GM21825 (cell line): Measurements from ENCODE around the gene SLC22A17.

Experiments
- ATAC-seq: cut with Tn5 transposase; IDR thresholded peaks from one replicate; pipeline ENCODE4 v1.9.1; 2021; ENCODE audit warnings: mild to moderate bottlenecking, moderate library complexity; ENCODE audit not compliant: unreplicated experiment

SLC22A17 gene

GRCh38 chr14:23316300-23316699 lies 36.4 kb downstream of the SLC22A17 start:
- no peak for ATAC-seq

- no peak for ATAC-seq
Observed at GRCh38 chr14:23310546-23310945, 42.1 kb downstream of the SLC22A17 start.

- no peak for ATAC-seq
Observed at GRCh38 chr14:23308721-23309445, 43.8 kb downstream of the SLC22A17 start.

GRCh38 chr14:23307687-23308644 lies 44.7 kb downstream of the SLC22A17 start:
- ATAC-seq, result no peak

GRCh38 chr14:23307146-23307530 lies 45.5 kb downstream of the SLC22A17 start:
- ATAC-seq, result no peak

GRCh38 chr14:23306412-23307145 lies 46.1 kb downstream of the SLC22A17 start, which contains the start of gene BCL2L2:
BCL2L2 (plus strand) TSS chr14:23306833; CDS start chr14:23307768, 935 bp downstream.
- ATAC-seq, result no peak

- ATAC-seq, result peak; percentile 40
Observed at GRCh38 chr14:23302290-23303225, 50.1 kb downstream of the SLC22A17 start, which contains the start of gene PPP1R3E. PPP1R3E (minus strand) TSS chr14:23302859; CDS start chr14:23302576, 283 bp downstream.

- peak; percentile 15 for ATAC-seq
Observed at GRCh38 chr14:23301969-23302289, 50.8 kb downstream of the SLC22A17 start.

- ATAC-seq, result peak; percentile 72
Observed at GRCh38 chr14:23301288-23301968, 51.3 kb downstream of the SLC22A17 start.

GRCh38 chr14:23300687-23301223 lies 51.9 kb downstream of the SLC22A17 start:
- no peak for ATAC-seq

- ATAC-seq, result no peak
Observed at GRCh38 chr14:23299986-23300686, 52.6 kb downstream of the SLC22A17 start.

GRCh38 chr14:23299211-23299957 lies 53.3 kb downstream of the SLC22A17 start:
- no peak for ATAC-seq

GRCh38 chr14:23297611-23298277 lies 54.9 kb downstream of the SLC22A17 start:
- ATAC-seq, result no peak

GRCh38 chr14:23297096-23297495 lies 55.6 kb downstream of the SLC22A17 start:
- no peak for ATAC-seq
